K562 (cell line): ENCODE data around the gene C1orf198. TPM values are rescaled to one million over a fixed set of nuclear protein-coding genes. Genes with fewer than 3 reads are reported as not detected.

Experiments
- ATAC-seq: fragments of 200-7000 bp; cut with Tn5 transposase; 3 replicates; pipeline ENCODE4 v1.9.1; 2020; ENCODE audit warnings: moderate library complexity
- BruUV-seq: library from RNA; stranded (reverse); fragments of 400-500 nt; replicated peaks from 2 replicates; lab custom pipeline; 2021; lab: Mats Ljungman, UMichigan
- CTCF ChIA-PET: fragments of 300-600 bp; formaldehyde crosslinking; extraction: SDS; loops from one replicate; lab custom pipeline; 2021; ENCODE audit warnings: low intra/inter-chr PET ratio; lab: Yijun Ruan, JAX
- POLR2A ChIA-PET: fragments of 300-600, 350-650 bp; sonication (Branson Sonifier 250); formaldehyde crosslinking; extraction: SDS; loops from one replicate; lab custom pipeline; 2021; ENCODE audit warnings: antibody characterized with exemption, inconsistent platforms; lab: Yijun Ruan, JAX
- DNase-seq, 4 experiments: peaks; one replicate each; pipeline versions ENCODE4 v3.0.0 to v3.0.0-alpha.2; 2011 to 2018; ENCODE audit warnings: low spot score in 3 of 4, mixed read lengths in 3 of 4; ENCODE audit errors: extremely low read depth in 1 of 4
- FAIRE-seq: peaks from 2 replicates; lab custom pipeline; 2011; peaks lifted over from hg19 to GRCh38; lab: Jason Lieb, UNC
- H2AFZ ChIP-seq: 2 replicates; pipeline ENCODE4 v1.6.0; 2011; ENCODE audit warnings: low read depth, low read length, control low read depth, inconsistent platforms
- H3K27ac ChIP-seq: fragments of 200-600 bp; 3 replicates; pipeline ENCODE4 v1.8.0; 2011; ENCODE audit warnings: low read depth, mild to moderate bottlenecking, control low read depth, inconsistent platforms, low read length, moderate library complexity, mixed read lengths; ENCODE audit errors: extremely low read depth
- H3K27me3 ChIP-seq, 2 experiments: fragments of 300-600 bp in 1 of 2; 2 replicates in 1 of 2; 3 replicates in 1 of 2; pipeline versions ENCODE4 v1.6.0 to v1.8.0; 2011; ENCODE audit warnings: inconsistent platforms in 2 of 2, low read length in 2 of 2, mild to moderate bottlenecking in 1 of 2, mixed read lengths in 1 of 2, moderate library complexity in 1 of 2; ENCODE audit not compliant: control insufficient read depth in 2 of 2, insufficient read depth in 2 of 2
- H3K36me3 ChIP-seq: fragments of 300-600 bp; 3 replicates; pipeline ENCODE4 v1.8.0; 2011; ENCODE audit warnings: mild to moderate bottlenecking, low read length, inconsistent platforms; ENCODE audit not compliant: control insufficient read depth, insufficient read depth
- H3K4me1 ChIP-seq, 2 experiments: fragments of 200-600 bp in 1 of 2; replicated peaks in 1 of 2; 2 replicates in 1 of 2; 3 replicates in 1 of 2; pipeline versions ENCODE4 v1.5.1 to v1.8.0; 2011; ENCODE audit warnings: inconsistent platforms in 2 of 2, low read length in 2 of 2, mild to moderate bottlenecking in 1 of 2, mixed read lengths in 1 of 2, moderate library complexity in 1 of 2; ENCODE audit not compliant: control insufficient read depth in 2 of 2, insufficient read depth in 2 of 2
- H3K4me2 ChIP-seq: 2 replicates; pipeline ENCODE4 v1.6.1; 2011; ENCODE audit warnings: low read length, control low read depth, inconsistent platforms, mixed read lengths; ENCODE audit not compliant: insufficient read depth
- H3K4me3 ChIP-seq: fragments of 200-600 bp; sonication (generic), shearing (Covaris generic); 2 replicates; pipeline ENCODE4 v1.5.1; 2016; ENCODE audit warnings: control low read depth, inconsistent platforms
- H3K79me2 ChIP-seq: fragments of 200-600 bp; 3 replicates; pipeline ENCODE4 v1.8.0; 2011; ENCODE audit warnings: low read length, inconsistent platforms; ENCODE audit not compliant: control insufficient read depth, insufficient read depth
- H3K9ac ChIP-seq, 2 experiments: 2 replicates each; pipeline versions ENCODE4 v1.6.0 to v1.6.1; 2011; ENCODE audit warnings: low read depth in 2 of 2, low read length in 2 of 2, control low read depth in 1 of 2, inconsistent platforms in 1 of 2, mild to moderate bottlenecking in 1 of 2, mixed read lengths in 1 of 2; ENCODE audit not compliant: insufficient read depth in 1 of 2
- H3K9me1 ChIP-seq: one replicate; pipeline ENCODE4 v1.6.0; 2011; ENCODE audit warnings: inconsistent platforms, mild to moderate bottlenecking, low read length, moderate library complexity; ENCODE audit not compliant: control insufficient read depth, insufficient read depth
- H3K9me3 ChIP-seq: replicated peaks from 2 replicates; pipeline ENCODE4 v1.5.1; 2011; ENCODE audit warnings: low read depth, low read length, inconsistent platforms; ENCODE audit not compliant: control insufficient read depth, insufficient read depth
- H4K20me1 ChIP-seq: replicated peaks from 2 replicates; pipeline ENCODE4 v1.6.1; 2011; ENCODE audit warnings: low read length, inconsistent platforms, mixed read lengths; ENCODE audit not compliant: control insufficient read depth, insufficient read depth
- BRCA1 ChIP-seq, 2 experiments: fragments of 450-650 bp in 1 of 2; sonication (generic) in 1 of 2; formaldehyde crosslinking in 1 of 2; IDR thresholded peaks; 2 replicates each; pipeline versions ENCODE4 v1.5.0 to v1.6.1; 2017 to 2020; ENCODE audit warnings: mild to moderate bottlenecking in 1 of 2, missing genetic modification reagents in 1 of 2
- CAMTA2 ChIP-seq: fragments of 250-450 bp; sonication (Bioruptor Pico); conservative IDR thresholded peaks from 2 replicates; pipeline ENCODE4 v1.5.1; 2022
- DACH1 ChIP-seq: fragments of 450-650 bp; IDR thresholded peaks from 2 replicates; pipeline ENCODE4 v1.6.1; 2018; ENCODE audit not compliant: partially characterized antibody
- EGR1 ChIP-seq: fragments of 450-650 bp; conservative IDR thresholded peaks from 2 replicates; pipeline ENCODE4 v1.6.1; 2017; ENCODE audit warnings: mild to moderate bottlenecking
- GABPA ChIP-seq: fragments of 200-800 bp; sonication (Bioruptor generic); conservative IDR thresholded peaks from 2 replicates; pipeline ENCODE4 v1.6.1; 2016; ENCODE audit warnings: low read depth, missing genetic modification characterization, missing compliant biosample characterization
- HDAC3 ChIP-seq: fragments of 450-650 bp; IDR thresholded peaks from 2 replicates; pipeline ENCODE4 v1.6.1; 2018; ENCODE audit warnings: borderline replicate concordance, mild to moderate bottlenecking, moderate library complexity; ENCODE audit not compliant: partially characterized antibody
- JUN ChIP-seq, 2 experiments: sonication (generic) in 1 of 2; formaldehyde crosslinking in 1 of 2; IDR thresholded peaks; 2 replicates each; pipeline versions ENCODE4 v1.6.1 to v1.8.0; 2012 to 2022; ENCODE audit warnings: borderline replicate concordance in 2 of 2, mild to moderate bottlenecking in 2 of 2, improper control_type of control experiment in 1 of 2, low read depth in 1 of 2, low read length in 1 of 2, missing genetic modification reagents in 1 of 2
- KDM4B ChIP-seq, 2 experiments: fragments of 450-650 bp in 1 of 2; sonication (generic) in 1 of 2; IDR thresholded peaks; 2 replicates each; pipeline ENCODE4 v1.6.1; 2016 to 2017; ENCODE audit warnings: borderline replicate concordance in 2 of 2, antibody characterized with exemption in 1 of 2, low read depth in 1 of 2, mild to moderate bottlenecking in 1 of 2
- NFIX ChIP-seq: fragments of 250-450 bp; sonication (Bioruptor Pico); IDR thresholded peaks from 2 replicates; pipeline ENCODE4 v1.4.0; 2020; ENCODE audit warnings: low read depth, mild to moderate bottlenecking, moderate library complexity
- PRMT5 ChIP-seq: sonication (generic); formaldehyde crosslinking; IDR thresholded peaks from 2 replicates; pipeline ENCODE4 v1.5.0; 2020; ENCODE audit warnings: missing genetic modification reagents
- TAF7 ChIP-seq: fragments of 450-650 bp; IDR thresholded peaks from 2 replicates; pipeline ENCODE4 v1.6.1; 2016; ENCODE audit warnings: missing genetic modification characterization, missing compliant biosample characterization
- XRCC4 ChIP-seq: IDR thresholded peaks from one replicate; pipeline ENCODE4 v1.6.1; 2011; ENCODE audit not compliant: insufficient read depth, insufficient read length; ENCODE audit errors: extremely low read depth
- XRCC5 ChIP-seq: fragments of 200-400 bp; formaldehyde crosslinking; IDR thresholded peaks from 2 replicates; pipeline ENCODE4 v1.6.1; 2017; ENCODE audit warnings: low read depth, mild to moderate bottlenecking, low read length
- YY1 ChIP-seq, 3 experiments: IDR thresholded peaks; 2 replicates each; pipeline ENCODE4 v1.6.1; 2011; ENCODE audit warnings: low read length in 2 of 3, mild to moderate bottlenecking in 2 of 3, moderate library complexity in 2 of 3, borderline replicate concordance in 1 of 3, control low read depth in 1 of 3, low read depth in 1 of 3; ENCODE audit not compliant: insufficient read depth in 3 of 3, insufficient replicate concordance in 2 of 3, control insufficient read depth in 1 of 3, insufficient read length in 1 of 3; ENCODE audit errors: extremely low read depth in 1 of 3
- ZNF695 ChIP-seq: fragments of 450-650 bp; formaldehyde crosslinking; IDR thresholded peaks from 2 replicates; pipeline ENCODE4 v1.4.0; 2020; ENCODE audit warnings: mild to moderate bottlenecking, moderate library complexity
- WGBS: fragments of 100-300 bp; shearing (Covaris generic); methylation state at CpG from one replicate; pipeline ENCODE4 v1.1.6; 2016; ENCODE audit warnings: low coverage, mixed read lengths; ENCODE audit not compliant: insufficient coverage; ENCODE audit errors: missing lambda C conversion rate; 5-methylcytosine and 5-hydroxymethylcytosine counted together
- in situ Hi-C: fragments of 300-500 bp; cut with MboI; formaldehyde crosslinking; loops from 4 replicates; pipeline ENCODE4 v1.15.0; 2018; ENCODE audit warnings: inconsistent platforms, mixed read lengths
- intact Hi-C: fragments of 100-400 bp; cut with micrococcal nuclease; formaldehyde crosslinking; loops from 2 replicates; pipeline ENCODE4 v1.14.2; 2022
- polyA plus RNA-seq, 8 experiments: library from polyadenylated mRNA; depleted of rRNA in 4 of 8; stranded (reverse) in 5 of 8; unstranded in 3 of 8; fragments of >200 nt; fragmentation: Nextera tagmentation in 2 of 8; fragmentation: Illumina TruSeq in 1 of 8; extraction: Ambion mirVana in 2 of 8; extraction: Trizol in 1 of 8; gene quantifications; 2 replicates each; pipeline versions ENCODE4 v1.2.1 to v1.2.3, GENCODE V29; 2011 to 2014; ENCODE audit warnings: inconsistent platforms in 1 of 8, missing spikeins in 1 of 8
- total RNA-seq, 7 experiments: library from RNA; depleted of rRNA in 6 of 7; stranded (reverse); fragments of >200 nt in 6 of 7; fragmentation: Illumina TruSeq in 2 of 7; extraction: Trizol in 2 of 7; gene quantifications; 2 replicates each; pipeline versions ENCODE4 v1.2.1 to v1.2.3, GENCODE V29; 2011 to 2021; ENCODE audit warnings: low replicate concordance in 1 of 7

C1orf198 gene
- total and polyA plus RNA-seq, 9 of the 15 experiments (the other 6 are each of a cell fraction or from before 2014, with no cell fraction given) = 2.0 to 15.1 (median 10.4) TPM

DNA sequence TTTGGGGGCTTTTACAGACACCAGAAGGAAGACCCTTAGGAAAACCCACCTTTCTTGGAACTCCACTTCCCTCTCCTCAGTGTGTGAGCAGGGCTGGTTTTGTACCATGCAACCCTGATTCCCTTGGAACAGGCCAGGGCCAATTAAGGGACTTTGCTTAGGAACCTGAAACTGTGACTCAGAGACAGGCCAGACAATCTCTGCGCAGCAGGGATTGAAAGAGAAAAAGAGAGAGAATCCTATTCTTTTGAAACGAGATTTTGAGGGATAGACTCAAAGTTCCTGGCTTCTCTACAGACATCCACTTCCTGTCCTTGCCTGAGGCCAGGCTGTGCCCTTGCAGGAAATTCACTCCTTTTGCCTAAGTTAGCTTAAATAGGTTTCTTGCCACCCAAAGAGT lies 23.1 kb upstream of the C1orf198 start:
- POLR2A ChIA-PET = no interaction called here
- TF ChIP-seq BRCA1 (IDR thresholded peaks at IDR 0.05) (no peak), BRCA1 (CRISPR knock-in tag; IDR thresholded peaks at IDR 0.05) (no peak), CAMTA2 (no peak), XRCC5 (no peak), EGR1 (no peak), JUN (IDR thresholded peaks at IDR 0.05; ENCODE audit: borderline replicate concordance, low read depth, low read length) (no peak), JUN (CRISPR knock-in tag; IDR thresholded peaks at IDR 0.05; ENCODE audit: borderline replicate concordance) (no peak), YY1 (IDR thresholded peaks at IDR 0.05; ENCODE audit: borderline replicate concordance in 1 of 3, control insufficient read depth in 1 of 3, extremely low read depth in 1 of 3, insufficient read depth in 3 of 3, insufficient read length in 1 of 3, insufficient replicate concordance in 2 of 3, low read depth in 1 of 3, low read length in 2 of 3) (no peak), NFIX (no peak), XRCC4 (no peak), ZNF695 (CRISPR knock-in tag) (no peak), DACH1 (no peak), TAF7 (tag) (no peak), PRMT5 (CRISPR knock-in tag) (no peak), HDAC3 (no peak), GABPA (tag) (no peak), KDM4B (IDR thresholded peaks at IDR 0.05; ENCODE audit: borderline replicate concordance in 2 of 2, low read depth in 1 of 2) (no peak)
- no peak; the same call in 2 of the 3 replicates for ATAC-seq
- Histone ChIP-seq H2AFZ (no peak overlapping the region), H3K9me1 (no peaks in the 10 kb centered on the region), H3K9ac (no peak overlapping the region), H3K9me3 (no peaks in the 10 kb centered on the region), H3K36me3 (no peaks in the 10 kb centered on the region), H3K79me2 (no peaks in the 10 kb centered on the region), H4K20me1 (no peaks in the 10 kb centered on the region), H3K27me3 (peaks cover 68 to 81% of the 10 kb centered on the region in 2 experiments), H3K4me1 (no peaks in the 10 kb centered on the region), H3K4me2 (no peak overlapping the region), H3K27ac (no peak overlapping the region), H3K4me3 (no peak overlapping the region)
- intact Hi-C loops (no loop called here), in situ Hi-C loops (no loop called here)
- WGBS = 4% methylated on average over 2 of the region's 2 CpGs
- no TSS peak for BruUV-seq
- no peak for FAIRE-seq
- no peak for DNase-seq
- CTCF ChIA-PET = no interaction called here
